Effector CD8-positive, alpha-beta T cell (primary cell): ENCODE data around the gene KCTD5.

Experiments
- DNase-seq: peaks from one replicate; lab custom pipeline; 2025; lab: John Stamatoyannopoulos, UW

The KCTD5 gene

DNA sequence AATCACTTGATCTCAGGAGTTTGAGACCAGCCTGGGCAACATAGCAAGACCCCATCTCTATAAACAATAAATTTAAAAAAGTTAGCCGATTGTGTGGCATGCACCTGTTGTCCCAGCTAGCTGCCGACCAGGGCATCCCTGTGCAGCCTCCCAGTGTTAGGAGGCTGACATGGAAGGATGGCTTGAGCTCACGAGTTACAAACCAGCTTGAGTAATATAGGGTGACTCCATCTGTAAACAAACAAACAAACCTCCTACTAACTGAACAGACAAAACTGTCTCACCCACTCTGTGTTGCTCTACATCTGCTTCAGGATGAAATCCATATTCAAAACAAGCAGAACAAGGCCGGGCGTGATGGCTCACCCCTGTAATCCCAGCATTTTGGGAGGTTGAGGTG, 44.6 kb downstream of the KCTD5 start:
- no peak for DNase-seq

DNA sequence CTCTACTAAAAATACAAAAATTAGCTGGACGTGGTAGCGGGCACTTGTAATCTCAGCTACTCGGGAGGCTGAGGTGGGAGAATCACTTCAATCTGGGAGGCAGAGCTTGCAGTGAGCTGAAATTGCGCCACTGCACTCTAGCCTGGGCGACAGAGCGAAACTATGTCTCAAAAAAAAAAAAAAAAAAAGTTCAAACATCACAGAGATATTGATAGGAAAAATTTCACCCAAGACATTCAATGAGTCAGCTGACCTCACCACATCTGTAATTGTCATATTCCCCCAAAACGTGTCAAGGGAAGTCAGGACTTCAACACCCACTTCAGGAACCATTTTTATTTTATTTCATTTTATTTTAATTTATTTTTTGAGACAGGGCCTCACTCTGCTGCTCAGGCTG, 45.7 kb downstream of the KCTD5 start:
- no peak for DNase-seq

DNA sequence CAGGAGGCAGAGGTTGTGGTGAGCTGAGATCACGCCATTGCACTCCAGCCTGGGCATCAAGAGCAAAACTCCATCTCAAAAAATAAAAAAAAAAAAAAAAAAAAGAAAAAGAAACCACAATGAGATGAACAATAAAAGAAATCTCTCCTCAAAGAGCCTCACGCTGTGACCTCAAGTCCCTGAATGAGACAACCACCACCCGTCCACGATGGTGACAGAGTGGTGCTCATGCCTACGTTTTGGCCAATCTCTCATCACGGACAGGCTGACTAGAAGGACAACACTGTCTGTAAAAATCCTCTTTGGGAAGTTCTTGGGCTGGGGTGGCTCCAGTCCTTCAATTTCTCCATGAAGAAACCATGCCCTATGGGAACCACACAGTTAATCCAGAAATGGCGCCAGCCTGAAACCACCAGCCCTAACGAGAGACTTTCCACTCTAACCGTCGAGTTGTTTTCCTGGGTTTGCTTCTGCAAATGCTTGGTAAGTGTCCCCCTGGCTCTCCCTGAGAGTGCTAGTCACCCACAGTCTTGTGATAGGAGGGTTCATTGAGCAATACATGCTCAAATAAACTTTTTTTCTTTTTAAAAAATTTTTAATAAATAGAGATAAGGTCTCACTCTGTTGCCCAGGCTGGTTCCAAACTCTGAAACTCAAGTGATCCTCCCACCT, 52.7 kb downstream of the KCTD5 start:
- no peak for DNase-seq

DNA sequence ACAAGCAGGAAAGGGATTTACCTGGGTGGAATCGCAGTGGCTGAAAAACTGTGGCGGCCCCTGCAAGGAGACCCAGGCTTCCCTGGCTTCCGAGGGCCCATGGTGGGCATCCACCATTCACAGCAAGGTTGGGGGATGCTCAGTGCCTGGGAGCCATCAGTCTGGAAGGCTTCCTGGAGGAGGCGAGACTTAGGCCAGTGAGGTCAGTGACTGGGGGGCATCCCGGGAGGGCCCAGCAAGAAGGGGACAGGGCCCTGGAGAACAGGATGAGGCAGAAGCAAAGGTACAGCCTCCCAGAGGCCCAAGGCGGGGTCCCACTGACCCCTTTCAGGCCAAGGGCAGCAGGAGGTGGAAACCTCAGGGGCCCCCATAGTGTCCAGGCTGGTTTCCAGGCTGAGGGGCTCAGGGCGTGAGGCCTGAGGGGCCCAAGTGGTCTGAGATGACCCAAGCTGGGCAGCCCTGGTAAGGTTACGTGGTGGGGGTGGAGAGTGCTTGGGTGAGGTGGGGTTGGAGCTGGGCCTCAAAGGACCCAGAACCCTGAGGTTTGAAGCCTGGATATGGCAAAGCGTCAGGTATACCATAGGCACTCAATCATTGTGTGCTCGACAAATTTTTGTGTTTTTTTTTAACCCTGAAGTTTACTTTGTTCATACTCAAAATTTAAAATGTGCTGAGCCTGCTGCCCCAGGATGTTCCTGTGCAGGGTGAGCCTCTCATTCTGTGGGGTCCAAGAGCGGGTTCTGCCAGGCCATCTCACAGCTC, 54.3 kb downstream of the KCTD5 start:
- no peak for DNase-seq

DNA sequence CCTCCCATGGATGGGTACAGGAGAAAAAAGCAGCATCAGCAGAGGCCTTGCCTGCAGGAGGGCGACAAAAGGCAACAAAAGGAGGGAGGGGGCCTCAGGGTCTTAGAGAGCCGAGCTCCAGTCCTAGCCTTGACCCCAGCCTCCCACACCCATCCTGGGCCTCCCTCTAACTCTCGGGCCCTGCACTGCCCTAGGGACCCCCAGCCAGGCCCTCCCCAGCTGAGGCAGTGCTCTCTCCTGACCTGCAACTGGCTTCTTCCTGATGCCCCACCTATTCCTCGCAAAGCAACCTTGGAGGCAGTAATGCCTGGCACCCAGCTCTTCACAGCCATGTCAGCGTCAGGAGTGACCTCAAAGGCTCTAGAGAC, 54.9 kb downstream of the KCTD5 start:
- no peak for DNase-seq

DNA sequence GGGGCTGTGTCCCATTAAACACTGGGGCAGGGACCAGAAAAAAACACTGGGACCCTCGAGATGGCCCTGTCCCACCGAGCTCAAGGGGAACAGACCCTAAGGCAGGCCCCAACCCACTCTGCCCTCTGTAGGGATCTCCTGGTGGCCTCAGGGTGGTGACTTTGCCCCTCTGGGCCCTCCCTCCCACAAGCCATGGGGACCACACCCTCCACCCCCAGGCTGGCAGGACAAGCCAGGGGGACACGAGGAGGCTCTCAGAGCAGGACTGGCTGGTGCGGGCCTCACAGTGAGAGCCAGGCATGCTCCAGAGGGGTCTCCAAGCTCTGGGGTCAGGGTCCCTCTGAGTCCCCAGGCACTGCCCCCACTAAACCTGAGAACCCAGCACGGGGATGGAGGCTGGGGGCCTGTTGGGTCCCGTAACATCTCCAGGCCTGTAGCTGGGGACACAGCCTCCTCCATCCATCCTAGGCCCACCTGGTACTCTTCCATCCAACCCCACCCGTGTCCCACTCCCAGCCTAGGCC, 55.6 kb downstream of the KCTD5 start:
- no peak for DNase-seq

DNA sequence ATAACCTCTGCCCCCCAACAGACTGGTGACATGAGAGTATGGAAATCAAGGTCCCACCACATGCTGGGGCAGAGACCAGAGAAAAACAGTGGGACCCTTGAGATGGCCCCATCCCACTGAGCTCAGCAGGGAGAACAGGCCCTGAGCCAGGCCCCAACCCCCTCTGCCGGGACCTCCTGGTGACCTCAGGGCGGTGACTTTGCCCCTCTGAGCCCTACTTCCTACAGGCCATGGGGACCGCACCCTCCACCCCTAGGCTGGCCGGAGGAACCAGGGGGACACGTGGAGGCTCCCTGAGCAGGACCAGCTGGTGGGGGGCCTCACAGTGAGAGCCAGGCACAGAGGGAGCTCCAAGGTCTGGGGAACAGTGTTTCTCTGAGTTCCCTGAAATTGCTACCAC, 56.3 kb downstream of the KCTD5 start:
- no peak for DNase-seq

DNA sequence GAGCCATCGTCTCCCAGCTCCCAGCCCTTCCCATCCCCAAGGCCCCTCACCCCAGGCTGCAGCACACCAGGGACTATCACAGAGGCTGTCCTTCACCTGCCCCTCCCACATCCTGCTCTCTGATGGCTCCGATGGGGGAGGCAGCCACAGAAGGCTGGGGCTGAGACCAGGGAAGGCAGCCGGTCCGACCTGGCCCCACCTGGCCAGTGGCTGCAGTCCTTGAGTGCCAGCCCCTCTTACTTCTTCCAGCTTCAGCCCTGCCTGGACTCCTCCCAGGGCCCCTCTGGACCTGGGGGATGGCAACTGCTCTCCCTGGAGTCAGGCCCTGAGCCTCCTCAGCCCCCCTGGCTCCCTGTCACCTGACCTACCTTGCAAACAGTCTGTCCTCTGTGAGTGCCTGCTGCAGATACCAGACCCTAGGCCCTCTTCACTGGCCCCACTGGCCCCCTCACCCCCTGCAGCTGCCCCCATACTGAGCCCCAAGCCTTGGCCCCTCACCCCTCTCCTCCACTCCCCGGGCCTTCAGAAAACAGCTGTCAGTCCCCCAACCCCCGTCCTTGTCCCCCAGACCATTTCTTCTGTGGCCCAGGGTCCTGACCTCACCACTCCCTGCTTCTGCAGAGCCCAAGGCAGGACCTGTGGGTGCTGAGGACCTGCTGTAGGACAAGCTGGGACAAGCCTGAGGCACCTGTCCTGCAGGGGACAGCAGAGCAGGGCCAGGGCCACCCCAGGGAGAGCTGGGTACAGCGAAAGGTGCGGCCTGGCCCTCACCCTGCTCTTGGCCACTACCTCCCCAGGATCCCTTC, 57.5 kb downstream of the KCTD5 start:
- no peak for DNase-seq

DNA sequence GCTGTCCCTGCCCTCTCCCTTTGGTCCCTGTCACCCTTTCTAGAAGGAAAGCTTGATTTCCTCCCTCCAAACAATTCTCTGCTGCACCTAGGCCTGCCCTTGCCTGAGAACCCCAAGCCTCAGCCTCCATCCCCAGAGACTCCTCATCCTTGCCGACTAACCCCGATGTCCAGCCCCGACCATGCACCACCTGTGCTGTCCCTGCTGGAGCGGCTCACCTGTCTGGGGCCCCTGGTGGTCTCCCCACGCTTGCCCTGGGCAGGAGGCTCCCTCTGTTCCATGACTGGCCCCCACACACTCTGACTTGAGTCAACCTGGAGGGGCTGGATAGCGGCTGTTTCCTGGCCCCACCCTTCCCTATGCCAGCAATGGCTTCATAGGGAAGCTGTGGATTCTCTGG, 58.2 kb downstream of the KCTD5 start:
- DNase-seq = no peak

DNA sequence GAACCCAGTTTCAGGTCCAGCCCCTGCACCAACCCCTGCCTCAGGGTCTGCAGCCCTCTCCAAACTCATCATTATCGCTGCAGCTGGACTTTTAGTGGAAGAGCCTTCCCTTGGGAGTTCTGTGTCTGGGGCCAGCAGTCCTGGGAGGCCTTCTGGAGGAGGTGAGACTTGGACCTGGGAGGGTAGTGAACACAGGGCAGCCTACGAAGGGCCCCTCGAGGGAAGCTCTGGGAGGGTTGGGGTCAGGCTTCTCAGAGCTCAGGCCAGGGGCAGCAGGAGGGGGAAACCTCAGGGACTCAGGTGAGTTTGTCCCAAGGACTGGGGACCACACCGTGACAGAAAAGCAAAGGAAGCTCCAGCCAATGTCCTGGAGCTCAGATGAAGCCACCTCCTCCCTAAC, 58.8 kb downstream of the KCTD5 start:
- no peak for DNase-seq

DNA sequence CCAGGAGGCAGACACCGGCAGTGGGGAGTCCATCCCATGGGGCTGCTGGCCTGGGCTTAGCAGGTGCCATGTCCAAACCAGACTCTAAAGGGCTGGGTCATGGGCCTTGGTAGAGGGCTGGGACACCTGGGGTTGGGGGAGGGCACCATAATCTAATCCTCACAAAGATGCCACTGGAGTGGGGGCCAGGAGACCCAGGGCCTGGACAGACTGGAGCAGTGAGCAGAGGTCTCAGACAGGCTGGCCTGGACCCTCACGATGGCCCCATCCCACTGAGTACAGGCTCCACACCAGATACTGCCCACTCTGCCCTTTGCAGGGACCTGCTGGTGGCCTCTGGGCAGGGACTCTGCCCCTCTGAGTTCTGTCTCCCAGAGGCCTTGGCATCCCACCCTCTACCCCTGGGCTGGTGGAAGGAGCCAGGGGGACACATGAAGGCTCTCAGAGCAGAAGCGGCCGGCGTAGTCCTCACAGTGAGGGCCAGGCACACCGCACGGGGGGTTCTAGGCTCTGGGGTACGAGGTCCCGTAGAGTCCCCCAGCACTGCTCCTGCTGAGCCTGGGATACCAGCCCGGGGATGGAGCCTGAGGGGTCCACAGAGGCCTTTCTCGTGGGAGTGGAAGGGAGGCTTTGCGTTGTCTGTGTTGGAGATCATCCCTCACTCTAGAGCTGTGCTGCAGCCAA, 60.1 kb downstream of the KCTD5 start:
- no peak for DNase-seq

DNA sequence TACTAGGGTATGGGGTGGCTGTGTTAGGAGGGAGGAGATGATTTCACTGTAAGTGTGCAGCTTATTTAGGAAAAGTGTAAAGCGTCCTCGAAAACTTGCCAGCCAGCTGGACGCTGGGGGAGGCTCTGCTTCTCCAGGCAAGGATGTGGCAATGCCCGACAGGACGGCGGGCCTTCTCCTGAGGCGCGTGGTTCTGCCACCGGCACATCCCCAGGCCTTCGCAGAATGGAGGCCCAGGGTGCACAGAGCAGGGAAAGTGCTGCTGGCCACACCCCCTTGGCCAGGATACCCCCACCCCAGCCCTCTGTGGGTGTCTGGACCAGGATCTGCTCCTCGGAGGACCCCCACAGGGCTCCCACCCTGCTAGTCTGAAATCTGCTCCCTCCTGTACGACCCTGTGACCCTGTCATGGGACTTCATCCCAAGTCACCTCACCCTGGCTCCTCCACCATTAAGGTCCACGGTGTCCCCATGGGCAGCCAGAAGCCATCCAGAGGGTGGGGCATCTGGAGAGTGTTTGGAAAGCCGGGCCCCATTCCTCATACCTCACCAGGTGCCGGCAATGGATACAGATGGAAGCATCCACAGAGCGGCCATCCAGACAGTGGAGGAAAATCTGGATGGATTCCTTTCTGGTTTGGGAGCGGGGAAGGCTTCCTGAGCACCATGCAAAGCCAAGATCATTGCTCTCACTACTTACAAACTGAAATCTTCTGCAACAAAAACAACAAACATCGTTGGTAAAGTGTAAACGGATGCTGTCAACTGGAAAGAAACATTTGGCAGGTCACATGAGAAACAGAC, 60.9 kb downstream of the KCTD5 start:
- no peak for DNase-seq

DNA sequence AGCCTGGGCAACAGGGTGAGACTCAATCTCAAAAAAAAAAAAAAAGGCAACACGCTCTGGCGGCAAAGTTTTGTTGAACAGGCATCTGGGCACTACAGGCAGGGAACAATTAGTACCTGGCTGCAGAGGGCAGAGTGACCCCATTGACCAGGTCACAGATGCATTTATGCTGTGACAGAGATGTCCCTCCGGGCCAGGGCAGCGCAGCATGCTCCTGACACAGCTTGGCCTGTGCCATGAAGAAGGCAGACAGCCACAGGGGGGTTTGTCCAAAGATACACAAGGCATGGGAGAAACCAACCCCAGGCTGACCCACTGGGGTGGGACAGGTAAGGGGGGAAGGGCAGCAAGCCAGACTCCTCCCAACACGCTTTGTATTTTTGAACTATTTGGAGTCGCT, 62.4 kb downstream of the KCTD5 start:
- no peak for DNase-seq

DNA sequence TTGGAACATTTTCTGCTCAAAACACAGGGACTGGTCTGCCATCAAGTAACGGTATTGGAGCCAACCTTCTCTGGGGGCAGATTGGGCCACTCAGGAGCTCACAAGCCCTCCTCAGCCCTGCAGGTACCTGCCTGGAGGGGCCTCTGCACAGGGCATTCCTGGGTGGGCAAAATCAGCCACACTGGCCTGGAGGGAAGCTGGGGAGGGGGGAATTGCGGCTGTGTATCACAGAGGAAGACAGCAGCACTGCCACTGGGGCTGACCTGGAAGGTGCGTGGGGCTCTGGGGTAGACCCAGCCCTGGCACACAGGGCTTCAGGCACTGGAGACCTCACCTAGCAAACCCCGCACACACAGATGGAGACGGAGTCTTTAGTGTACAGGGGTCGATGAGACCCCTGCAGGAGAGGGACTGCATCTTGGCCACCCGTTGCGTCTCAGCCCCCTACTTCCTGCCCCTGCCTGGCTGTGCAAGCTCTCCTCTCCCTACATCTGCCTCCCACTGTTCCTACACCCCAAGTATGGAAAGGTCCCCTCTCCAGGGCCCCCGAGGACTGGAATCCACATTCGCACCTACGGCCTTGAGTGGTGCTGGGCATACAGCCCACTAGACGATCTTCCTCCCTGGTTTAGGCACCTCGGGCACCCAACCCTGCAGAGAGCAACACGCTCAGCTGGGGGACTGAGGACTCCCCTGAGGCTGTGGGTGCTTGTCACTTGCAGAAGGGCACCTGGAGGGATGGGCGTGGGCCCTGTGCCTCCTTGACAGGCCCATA, 63.0 kb downstream of the KCTD5 start:
- no peak for DNase-seq

DNA sequence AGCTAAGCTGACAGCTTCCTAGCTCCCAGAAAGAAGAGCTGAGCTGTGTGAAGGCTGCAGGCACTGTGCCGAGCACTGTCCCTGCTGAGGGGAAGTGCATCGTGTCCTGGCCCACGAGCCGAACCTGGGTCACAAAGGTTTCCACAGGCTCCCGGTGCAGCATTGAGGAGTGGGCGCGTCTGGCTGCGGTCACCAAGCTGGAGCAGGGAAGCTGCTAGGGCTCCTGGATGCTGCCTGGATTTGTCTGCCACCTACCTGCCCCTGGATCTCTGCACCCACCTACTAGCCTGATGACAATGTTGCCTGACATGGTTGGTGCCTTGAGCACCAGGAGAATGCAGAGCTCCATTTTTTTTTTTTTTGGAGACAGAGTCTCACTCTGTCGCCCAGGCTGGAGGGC, 63.6 kb downstream of the KCTD5 start:
- DNase-seq = no peak

DNA sequence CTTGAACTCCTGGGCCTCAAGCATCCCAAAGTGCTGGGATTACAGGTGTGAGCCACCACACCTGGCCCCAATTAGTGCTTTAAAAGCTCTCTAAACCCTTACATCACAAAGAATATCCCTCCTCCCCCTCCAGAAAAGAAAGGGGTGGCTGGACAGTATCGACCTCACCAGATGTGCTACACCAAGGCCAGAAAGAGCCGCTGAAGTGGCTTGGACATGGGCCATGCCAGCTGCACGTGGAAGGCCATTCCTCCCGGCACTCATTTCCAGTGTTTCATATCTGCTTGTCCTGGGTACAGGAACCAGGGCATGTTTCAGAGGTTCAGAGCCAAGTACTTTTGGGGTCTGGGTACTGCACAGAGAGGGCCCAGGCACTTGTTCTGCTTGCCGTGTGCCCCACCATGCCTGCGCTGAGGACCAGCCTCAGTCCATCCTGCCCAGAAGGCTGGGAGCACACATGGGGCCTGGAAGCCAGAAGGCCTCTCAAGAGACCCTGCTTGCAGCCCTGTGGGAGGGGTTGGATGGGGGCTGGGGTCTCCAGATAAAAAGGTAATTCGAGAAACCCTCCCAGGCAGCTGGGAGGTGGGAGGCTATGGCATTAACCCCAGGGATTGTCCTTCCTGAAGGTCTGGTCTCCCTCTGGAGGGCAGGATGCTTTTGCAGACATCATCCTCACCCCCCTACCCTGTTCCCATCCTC, 66.6 kb downstream of the KCTD5 start:
- DNase-seq = no peak

DNA sequence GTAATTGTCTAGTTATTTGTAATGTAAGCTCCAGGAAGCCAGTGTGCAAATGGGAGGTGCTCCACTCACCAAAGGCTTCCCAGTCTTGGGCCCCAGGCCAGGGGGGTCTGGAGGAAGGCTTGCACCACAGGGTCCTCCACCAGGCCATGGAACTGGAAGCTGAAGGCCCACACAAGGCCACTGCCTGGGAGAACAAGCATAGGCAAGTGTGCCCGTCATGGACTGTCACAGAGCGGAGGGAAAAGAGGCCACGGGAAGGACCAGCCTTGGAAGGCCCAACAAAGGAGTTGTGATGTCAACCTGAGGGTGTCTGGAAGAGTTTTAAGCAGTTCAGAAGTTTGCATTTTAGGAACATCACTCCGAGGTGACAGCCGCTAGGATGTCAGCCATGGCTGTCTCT, 67.2 kb downstream of the KCTD5 start:
- DNase-seq = no peak

DNA sequence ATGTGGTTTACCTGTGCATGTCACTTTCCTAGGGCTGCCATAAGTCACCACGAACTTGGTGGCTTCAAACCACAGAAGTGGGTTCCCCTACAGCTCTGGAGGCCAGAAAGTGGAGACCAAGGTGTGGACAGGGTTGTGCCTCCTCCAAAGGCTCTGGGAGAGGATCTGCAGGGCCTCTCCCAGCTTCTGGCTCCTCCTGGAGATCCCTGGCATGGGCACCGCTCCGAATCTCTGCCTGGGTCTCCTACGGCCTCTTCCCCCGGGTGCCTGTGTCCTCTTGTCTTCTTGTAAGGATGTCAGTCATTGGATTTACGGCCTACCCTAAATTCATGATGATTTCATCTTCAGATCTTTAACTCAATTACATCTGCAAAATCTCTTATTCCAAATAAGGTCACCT, 67.6 kb downstream of the KCTD5 start:
- DNase-seq = no peak

DNA sequence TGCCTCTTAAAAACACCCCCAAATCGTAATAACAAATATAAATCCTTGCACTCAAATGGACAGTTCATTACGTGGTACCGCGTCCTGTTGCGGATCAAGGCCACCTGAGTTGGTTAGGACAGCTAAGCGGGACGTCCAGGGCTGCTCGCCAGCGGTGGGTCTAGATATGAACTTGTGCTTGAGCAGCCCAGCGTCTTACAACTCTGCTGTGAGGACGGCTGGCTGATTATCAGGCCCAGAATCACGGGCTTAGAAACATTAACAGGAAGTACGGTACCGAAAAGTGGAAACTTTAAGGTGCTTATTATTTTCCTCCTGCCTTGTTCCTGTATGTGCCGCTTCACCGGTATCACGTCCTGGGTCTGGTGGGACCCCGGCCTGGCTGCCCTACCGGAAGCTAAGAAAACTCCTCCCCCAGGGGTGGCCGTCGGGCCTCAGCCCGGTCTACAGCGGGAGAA, 69.3 kb downstream of the KCTD5 start:
- no peak for DNase-seq
